GM10847 (cell line): ENCODE measurements around the gene PHF21A.

Source experiments
- POLR2A ChIP-seq: IDR thresholded peaks from 2 replicates; pipeline ENCODE4 v1.6.1; 2011; ENCODE audit not compliant: insufficient read length; ENCODE audit errors: extremely low read depth

Gene PHF21A

DNA sequence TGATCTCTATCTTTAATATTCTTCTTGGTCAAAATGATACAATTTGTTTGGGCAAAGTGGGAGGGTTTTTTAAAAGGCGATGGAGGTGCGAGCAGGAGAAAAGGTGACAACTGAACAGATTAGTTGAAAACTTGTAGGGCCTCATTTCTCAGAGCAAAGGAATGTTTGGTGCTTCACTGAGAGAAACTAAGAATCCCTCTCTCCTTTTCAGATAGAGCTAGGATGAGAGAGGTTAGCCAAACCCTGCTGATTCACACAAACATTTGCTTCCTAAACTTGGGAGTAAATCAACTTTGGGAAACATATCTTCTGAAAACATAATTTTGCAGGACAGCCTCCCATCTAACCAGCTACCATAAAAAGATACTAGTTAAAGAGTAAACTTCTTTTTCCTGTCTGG lies 57.0 kb downstream of the PHF21A start:
- TF ChIP-seq POLR2A = no peak

- no peak for TF ChIP-seq POLR2A
Observed at GRCh38 chr11:46063138-46063537, 58.1 kb downstream of the PHF21A start.

DNA sequence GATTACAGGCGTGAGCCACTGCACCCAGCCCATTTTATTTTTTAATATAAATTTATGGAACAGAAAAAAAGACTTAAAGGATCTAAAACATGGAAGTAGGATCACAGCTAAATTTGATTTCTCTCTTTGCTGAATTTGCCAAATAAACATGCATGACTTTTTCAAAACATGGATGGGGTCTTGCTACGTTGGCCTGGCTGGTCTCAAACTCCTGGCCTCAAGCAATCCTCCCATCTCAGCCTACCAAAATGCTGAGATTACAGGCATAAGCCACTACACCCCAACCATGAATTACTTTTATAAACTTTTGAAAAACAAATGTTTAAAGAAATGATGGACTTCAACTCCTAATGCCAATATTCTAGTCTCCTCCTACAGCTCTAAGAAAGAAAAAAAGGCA lies 61.2 kb downstream of the PHF21A start:
- no peak for TF ChIP-seq POLR2A

- no peak for TF ChIP-seq POLR2A
Observed at GRCh38 chr11:46057489-46057888, 63.8 kb downstream of the PHF21A start.

DNA sequence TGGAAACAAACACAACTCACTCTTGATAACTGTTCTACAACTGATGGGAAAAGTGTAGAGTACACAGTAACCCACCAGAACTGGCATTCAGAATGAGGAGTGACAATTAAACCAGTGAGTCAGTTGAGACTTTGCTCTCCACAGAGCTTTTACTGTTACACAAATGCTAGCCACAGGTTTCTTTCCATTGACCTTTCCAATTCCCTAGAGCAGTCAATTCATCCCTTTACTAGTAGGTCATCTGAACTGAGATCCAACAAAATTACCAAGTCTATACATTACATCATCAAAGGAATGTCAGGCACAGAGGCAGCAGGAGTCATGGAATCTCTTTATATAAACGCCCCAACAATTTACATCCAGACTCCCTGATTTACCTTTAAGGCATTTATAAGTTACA lies 65.9 kb downstream of the PHF21A start:
- TF ChIP-seq POLR2A = no peak

DNA sequence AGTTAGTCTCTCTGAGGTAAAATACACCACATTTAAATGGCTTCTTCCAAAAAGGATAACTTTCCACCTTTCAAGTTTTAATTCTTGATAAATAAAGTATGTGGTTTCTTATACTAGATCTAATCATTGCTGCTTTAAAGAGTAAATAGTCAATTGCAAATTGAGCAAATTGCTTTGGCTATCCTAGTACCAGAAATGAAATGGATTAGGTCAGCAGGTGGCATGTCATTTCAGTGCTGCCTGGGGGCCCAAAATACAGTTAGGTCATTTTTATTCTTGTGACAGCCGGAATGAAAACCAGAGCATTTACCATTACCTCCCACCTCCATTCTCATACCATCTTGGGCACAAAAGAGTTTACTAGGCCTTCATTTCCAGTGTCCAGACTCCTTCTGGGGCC lies 70.2 kb downstream of the PHF21A start:
- no peak for TF ChIP-seq POLR2A

DNA sequence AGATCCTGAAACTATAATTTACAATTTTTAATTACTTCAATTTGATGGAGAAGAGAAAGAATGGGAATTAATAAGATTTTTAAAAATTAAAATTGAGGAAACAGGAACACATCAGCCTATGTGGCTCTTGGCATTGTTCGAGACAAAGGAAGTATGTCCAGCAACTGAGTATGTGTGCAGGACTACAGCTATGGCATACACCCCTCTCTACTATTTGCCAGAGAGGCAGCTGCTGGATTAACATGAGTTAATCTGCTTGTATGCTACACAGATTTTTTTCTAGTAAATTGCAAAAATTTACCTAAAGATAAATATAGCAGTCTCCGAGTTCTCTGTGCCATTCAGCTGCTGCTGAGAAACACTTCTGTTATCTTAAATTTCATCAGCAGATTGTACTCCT lies 70.6 kb downstream of the PHF21A start:
- TF ChIP-seq POLR2A = no peak

DNA sequence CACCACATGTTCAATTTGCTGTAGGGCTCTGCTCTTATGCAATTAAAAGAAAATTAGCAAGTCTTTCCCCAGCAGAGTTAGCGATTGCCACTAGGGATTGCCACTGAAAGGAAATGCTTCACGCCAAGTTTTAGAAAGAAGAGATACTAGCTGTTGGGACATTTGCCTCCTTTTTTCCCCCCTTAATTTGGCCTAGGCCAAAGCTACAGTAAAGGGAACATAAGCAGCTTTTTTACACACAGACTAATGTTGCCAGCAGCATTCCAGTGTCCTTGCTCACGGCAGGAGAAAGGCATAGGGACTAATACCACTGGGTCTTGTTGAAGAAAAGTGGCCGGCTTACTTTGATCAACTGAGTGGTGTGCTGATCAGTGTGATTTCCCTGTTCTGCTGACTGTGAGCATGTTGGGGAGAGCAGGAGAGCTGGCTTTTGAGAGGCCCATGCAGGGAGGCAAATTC lies 71.2 kb downstream of the PHF21A start:
- TF ChIP-seq POLR2A = no peak

GRCh38 chr11:46049325-46049897 lies 71.8 kb downstream of the PHF21A start:
- no peak for TF ChIP-seq POLR2A

GRCh38 chr11:46048198-46048597 lies 73.1 kb downstream of the PHF21A start:
- no peak for TF ChIP-seq POLR2A

GRCh38 chr11:46047520-46047919 lies 73.7 kb downstream of the PHF21A start:
- no peak for TF ChIP-seq POLR2A

DNA sequence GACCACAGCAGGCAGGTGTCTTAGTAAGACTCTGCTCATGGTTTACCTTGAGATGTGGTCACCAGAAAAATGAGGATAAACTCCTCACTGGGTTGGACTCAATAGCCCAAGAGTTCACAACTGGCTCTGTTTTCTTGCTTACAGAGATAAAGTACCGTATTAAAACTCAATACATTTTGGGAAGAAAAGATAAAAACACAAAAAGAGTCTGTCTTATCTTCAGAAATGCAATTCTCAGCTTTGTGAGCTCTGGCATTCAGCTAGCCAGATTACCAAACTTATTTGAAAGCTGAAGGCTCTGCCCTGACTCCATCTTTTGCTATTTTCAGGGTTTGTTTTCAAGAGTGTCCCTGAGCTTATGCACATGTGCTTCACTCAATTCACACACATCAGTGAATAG lies 75.4 kb downstream of the PHF21A start:
- no peak for TF ChIP-seq POLR2A

DNA sequence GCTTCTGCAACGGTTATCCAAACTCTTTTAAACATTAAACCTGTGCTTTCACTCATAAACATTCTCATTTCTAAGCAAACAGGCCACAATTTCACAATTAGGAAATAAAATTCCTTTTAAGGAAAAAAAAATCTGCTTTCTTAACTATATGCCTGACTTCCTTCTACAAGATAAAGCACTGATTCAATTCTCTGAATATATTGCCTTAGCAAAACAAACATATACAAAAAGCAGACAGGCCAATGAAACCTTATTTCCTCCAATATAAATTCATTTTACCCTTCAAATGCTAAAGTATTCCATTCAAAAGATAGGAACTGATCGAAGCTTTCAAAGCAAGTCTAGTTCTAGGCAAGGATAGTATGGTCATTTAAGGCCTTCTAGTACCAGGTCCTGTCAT lies 76.7 kb downstream of the PHF21A start:
- TF ChIP-seq POLR2A = no peak

- no peak for TF ChIP-seq POLR2A
Observed at GRCh38 chr11:46039990-46040389, 81.3 kb downstream of the PHF21A start.

DNA sequence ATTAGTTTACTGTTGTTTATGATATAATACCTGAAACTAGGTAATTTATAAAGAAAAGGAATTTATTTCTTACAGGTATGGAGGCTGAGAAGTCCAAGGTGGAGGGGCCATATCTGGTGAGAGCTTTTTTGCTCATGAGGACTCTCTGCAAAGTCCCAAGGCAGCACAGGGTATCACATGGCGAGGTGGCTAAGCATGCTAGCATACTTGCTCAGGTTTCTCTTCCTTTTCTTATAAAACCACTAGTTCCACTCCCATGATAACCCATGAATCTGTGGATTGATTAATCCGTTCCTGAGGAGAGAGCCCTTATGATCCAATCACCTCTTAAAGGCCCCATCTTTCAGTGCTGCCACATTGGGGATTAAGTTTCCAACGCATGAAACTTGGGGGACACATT lies 82.7 kb downstream of the PHF21A start:
- TF ChIP-seq POLR2A = no peak

DNA sequence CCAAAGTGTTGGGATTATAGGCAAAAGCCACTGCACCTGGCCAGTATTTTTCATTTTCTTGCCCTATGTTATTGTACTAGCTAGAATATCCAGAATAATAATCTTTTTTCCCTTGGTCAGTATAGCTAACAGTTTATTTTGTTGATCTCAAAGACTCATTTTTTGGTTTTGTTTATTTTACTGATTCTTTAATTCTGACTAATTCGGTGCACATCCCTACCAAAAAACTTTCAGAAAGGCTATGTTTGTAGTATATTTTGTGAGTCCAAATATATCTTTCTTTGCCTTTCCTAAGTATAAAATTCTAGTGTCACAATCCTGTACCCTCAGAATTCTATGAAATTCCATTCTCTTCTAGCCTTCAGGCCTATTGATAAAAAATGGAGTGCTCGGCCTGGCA lies 84.3 kb downstream of the PHF21A start:
- TF ChIP-seq POLR2A = no peak

DNA sequence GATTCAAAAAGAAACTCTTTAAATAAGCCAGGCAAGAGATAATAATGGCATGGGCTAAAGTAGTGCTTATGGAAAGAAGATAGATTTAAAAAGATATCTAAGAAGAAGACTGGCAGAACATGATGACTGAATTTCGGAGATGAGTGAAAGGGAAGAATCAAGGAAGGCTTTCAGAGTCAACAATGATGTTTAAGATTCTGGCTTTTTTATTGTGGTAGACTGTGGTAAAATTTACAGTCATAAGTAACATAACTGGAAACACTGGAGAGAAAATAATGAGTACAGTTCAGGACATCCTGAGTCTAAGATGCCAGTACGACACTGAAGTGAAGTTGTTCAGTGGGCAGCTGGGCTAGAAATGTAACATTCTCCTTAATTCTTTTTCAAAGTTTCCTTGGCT lies 85.2 kb downstream of the PHF21A start:
- no peak for TF ChIP-seq POLR2A

GRCh38 chr11:46034041-46034440 lies 87.2 kb downstream of the PHF21A start:
- TF ChIP-seq POLR2A = no peak
